ENCODE measurements around the gene NOVA2.

NOVA2 gene

GRCh38 chr19:45938733-45939319 is 34.8 kb downstream of the NOVA2 start:
- H3K4me2 ChIP-seq (ENCODE audit: low read depth, low read length) = no peak overlapping the region
- H3K79me2 ChIP-seq (ENCODE audit: low read length) = no peaks in the 10 kb centered on the region
- no peaks in the 10 kb centered on the region for H3K9me3 ChIP-seq (replicated peaks; ENCODE audit: insufficient read depth, low read length)
- no peak for DNase-seq
- H3K36me3 ChIP-seq (replicated peaks; ENCODE audit: insufficient read depth, low read length) = no peaks in the 10 kb centered on the region
- H2AFZ ChIP-seq (ENCODE audit: low read length) = no peak overlapping the region
- no peak overlapping the region for H3K9ac ChIP-seq (ENCODE audit: low read length)
- no peak overlapping the region for H3K4me3 ChIP-seq (ENCODE audit: low read length)
- TF ChIP-seq CTCF (IDR thresholded peaks at IDR 0.05; ENCODE audit: low read length) (no peak), EZH2 (optimal IDR thresholded peaks at IDR 0.05; ENCODE audit: low read depth, low read length) (no peak), EZH2phosphoT487 (IDR thresholded peaks at IDR 0.05; ENCODE audit: low read length) (no peak)
- no peaks in the 10 kb centered on the region for H3K4me1 ChIP-seq (ENCODE audit: low read length)
- peaks cover 66% of the 10 kb centered on the region for H3K27me3 ChIP-seq (replicated peaks; ENCODE audit: insufficient read depth, low read length)
- H3K27ac ChIP-seq (ENCODE audit: low read length) = no peak overlapping the region
- no peaks in the 10 kb centered on the region for H3F3A ChIP-seq (ENCODE audit: insufficient read depth, low read length)
- no peaks in the 10 kb centered on the region for H4K20me1 ChIP-seq (ENCODE audit: insufficient read depth, low read length)
- no peaks in the 10 kb centered on the region for H3K9me2 ChIP-seq (replicated peaks; ENCODE audit: insufficient read depth, low read length)

- Histone ChIP-seq H3K27me3 (replicated peaks; ENCODE audit: insufficient read depth, low read length) (peaks cover 75% of the 10 kb centered on the region), H3K27ac (ENCODE audit: low read length) (no peak overlapping the region), H3K4me1 (ENCODE audit: low read length) (no peaks in the 10 kb centered on the region), H2AFZ (ENCODE audit: low read length) (no peak overlapping the region), H3K9ac (ENCODE audit: low read length) (no peak overlapping the region), H3K36me3 (replicated peaks; ENCODE audit: insufficient read depth, low read length) (no peaks in the 10 kb centered on the region), H3K4me2 (ENCODE audit: low read depth, low read length) (no peak overlapping the region), H3F3A (ENCODE audit: insufficient read depth, low read length) (no peaks in the 10 kb centered on the region), H3K9me3 (replicated peaks; ENCODE audit: insufficient read depth, low read length) (no peaks in the 10 kb centered on the region), H3K79me2 (ENCODE audit: low read length) (no peaks in the 10 kb centered on the region), H3K4me3 (ENCODE audit: low read length) (no peak overlapping the region), H4K20me1 (ENCODE audit: insufficient read depth, low read length) (no peaks in the 10 kb centered on the region), H3K9me2 (replicated peaks; ENCODE audit: insufficient read depth, low read length) (no peaks in the 10 kb centered on the region)
- no peak for DNase-seq
- TF ChIP-seq EZH2phosphoT487 (IDR thresholded peaks at IDR 0.05; ENCODE audit: low read length) (no peak), EZH2 (optimal IDR thresholded peaks at IDR 0.05; ENCODE audit: low read depth, low read length) (no peak), CTCF (IDR thresholded peaks at IDR 0.05; ENCODE audit: low read length) (no peak)
Observed at GRCh38 chr19:45935267-45935666, 38.4 kb downstream of the NOVA2 start.

GRCh38 chr19:45934551-45935230 is 39.0 kb downstream of the NOVA2 start:
- Histone ChIP-seq H3K9me3 (replicated peaks; ENCODE audit: insufficient read depth, low read length) (no peaks in the 10 kb centered on the region), H2AFZ (ENCODE audit: low read length) (no peak overlapping the region), H3K27ac (ENCODE audit: low read length) (no peak overlapping the region), H3K4me1 (ENCODE audit: low read length) (no peaks in the 10 kb centered on the region), H3K4me2 (ENCODE audit: low read depth, low read length) (no peak overlapping the region), H3K27me3 (replicated peaks; ENCODE audit: insufficient read depth, low read length) (peaks cover 76% of the 10 kb centered on the region), H3K79me2 (ENCODE audit: low read length) (no peaks in the 10 kb centered on the region), H4K20me1 (ENCODE audit: insufficient read depth, low read length) (no peaks in the 10 kb centered on the region), H3K9ac (ENCODE audit: low read length) (no peak overlapping the region), H3K36me3 (replicated peaks; ENCODE audit: insufficient read depth, low read length) (no peaks in the 10 kb centered on the region), H3K9me2 (replicated peaks; ENCODE audit: insufficient read depth, low read length) (no peaks in the 10 kb centered on the region), H3K4me3 (ENCODE audit: low read length) (no peak overlapping the region), H3F3A (ENCODE audit: insufficient read depth, low read length) (no peaks in the 10 kb centered on the region)
- TF ChIP-seq EZH2 (optimal IDR thresholded peaks at IDR 0.05; ENCODE audit: low read depth, low read length) (no peak), CTCF (IDR thresholded peaks at IDR 0.05; ENCODE audit: low read length) (no peak), EZH2phosphoT487 (IDR thresholded peaks at IDR 0.05; ENCODE audit: low read length) (no peak)
- no peak for DNase-seq
